AG08396 (cell line): Measurements from ENCODE around the gene HLA-B.

ENCODE experiments used
- DNase-seq: peaks from one replicate; pipeline ENCODE4 v3.0.0; 2012; ENCODE audit warnings: low spot score, mixed read lengths

HLA-B gene

GRCh38 chr6:31352683-31353383, 4.1 kb downstream of the HLA-B start:
- no peak for DNase-seq

DNA sequence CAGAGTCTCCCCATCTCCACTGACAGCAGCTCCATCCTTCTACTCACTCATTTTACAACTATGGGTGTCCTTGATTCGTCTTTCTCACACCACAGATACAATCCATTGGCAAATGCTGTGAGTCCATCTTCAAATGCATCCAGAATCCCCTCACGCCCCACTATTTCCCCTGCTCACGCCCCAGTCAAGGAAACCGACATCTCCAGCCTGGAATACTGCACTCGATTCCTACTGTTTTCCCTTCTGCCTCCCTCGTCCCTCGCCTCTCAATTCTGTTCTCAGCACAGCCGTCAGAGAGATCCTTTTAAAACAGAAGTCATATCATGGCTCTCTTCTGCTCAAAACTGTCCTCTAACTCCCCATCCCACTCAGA, 4.7 kb downstream of the HLA-B start:
- no peak for DNase-seq

DNA sequence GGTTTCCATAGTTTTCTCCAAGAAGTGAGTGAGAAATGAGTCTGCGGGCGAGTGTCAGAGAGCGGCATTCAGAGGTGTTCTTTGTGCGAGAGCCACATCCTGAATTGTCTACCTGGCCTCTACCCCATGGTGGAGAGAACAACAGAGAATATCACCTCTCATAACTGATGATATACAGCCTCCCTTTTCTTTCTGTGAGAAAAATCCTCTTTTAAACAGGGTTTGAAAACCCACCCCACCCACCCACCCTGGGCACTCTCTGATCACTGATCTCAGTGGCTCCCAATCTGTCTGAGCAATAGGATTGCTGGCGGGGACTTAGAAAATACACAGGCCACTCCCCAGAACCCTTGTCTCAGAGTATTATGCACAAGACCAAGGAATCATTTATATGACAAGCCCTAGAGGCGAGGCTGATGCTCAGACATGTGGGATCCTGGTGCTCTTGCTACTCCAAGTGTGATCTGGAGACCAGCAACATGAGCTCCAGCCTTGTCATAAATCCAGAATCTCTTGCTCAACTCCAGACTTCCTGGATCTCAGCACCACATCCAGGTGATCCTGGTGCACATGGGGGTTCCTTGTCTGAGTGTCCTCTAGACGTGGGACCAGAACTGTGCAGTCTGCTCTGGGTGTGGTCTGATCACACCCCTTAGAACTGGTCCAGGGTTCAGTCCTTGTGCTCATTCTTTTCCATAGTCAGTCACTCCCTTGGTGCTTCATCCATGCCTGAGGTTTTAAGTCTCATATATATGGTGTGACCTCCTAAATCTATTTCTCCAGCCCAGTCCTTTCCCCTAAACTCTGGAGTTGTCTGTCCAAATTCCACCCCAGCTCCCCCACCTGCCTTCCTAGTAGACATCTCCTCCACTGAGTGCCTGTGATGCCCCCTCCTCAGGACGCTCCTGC, 5.3 kb downstream of the HLA-B start:
- DNase-seq: no peak

GRCh38 chr6:31351033-31351380, 6.0 kb downstream of the HLA-B start:
- no peak for DNase-seq

DNA sequence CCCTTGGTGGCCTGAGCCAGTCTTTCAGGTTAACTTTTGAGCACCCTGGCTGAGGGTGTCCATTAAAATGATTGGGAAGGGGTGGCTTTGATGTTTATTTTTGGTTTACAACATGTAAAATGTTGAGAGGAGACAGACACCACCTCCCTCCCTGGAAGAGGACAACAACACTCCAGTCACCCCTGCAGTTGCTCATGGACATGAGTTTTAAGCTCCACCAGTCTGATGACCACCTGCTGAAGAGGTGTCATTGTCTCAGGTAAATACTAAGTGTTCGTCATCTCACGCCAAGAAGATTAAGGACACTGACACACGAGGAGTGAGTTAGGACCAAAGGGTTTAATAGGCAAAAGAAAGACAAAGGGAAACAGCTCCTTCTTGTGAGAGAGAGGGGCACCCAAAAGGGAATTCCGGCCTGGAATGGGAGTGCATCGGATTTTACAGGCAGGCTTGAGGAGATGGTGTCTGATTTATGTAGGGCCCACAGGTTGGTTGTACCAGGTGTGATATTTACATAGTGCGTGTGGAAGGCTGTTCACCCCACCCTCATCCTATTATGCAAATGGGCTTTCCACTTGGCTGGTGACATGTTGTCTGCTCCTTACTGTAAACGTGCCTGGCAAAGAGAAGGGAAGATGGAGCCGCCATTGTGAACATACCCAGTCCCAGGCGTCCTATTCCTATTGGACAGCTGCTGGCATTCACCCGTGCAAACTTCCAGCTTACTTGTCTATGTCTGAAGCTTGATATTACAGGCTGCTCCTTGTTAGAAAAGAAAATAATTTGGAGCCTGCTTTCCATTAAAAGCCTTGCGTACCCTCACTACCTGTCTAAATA, 6.6 kb downstream of the HLA-B start:
- DNase-seq: no peak

- no peak for DNase-seq
These were observed 7.7 kb downstream of the HLA-B start for GRCh38 chr6:31349301-31349700.

DNA sequence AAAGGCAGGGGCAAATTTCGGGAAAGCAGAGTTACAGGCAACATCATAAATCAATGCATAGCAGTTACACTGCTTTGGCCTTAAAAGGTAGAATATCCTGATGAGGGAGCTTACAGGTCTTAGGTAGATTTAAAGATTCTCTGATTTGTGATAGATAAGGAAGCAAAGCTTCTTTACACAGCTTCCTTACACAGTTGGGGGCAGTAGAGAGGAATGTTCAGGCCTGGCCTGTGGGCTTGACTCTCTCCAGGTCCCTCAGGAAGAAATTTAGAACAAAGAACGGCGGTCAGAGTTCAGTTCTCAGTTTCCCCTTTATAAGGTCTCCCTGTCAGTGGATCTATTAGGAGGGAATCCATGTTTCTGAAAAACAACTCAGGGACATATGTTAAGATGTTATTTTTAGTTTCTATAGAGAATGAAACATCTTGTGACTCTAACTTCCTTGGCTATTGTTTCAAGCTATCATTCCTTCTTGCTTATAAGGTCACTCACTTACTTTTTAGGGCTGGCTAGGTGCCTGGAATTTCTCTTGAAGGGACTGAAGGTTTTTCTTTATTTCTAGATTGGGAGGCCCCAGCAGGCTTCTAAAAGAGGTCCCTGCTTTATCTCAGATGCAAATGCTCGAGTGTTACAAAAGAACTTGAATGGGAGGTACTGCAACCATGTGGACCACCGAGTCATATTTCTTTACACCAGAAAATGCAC, 11.8 kb downstream of the HLA-B start:
- DNase-seq: no peak

DNA sequence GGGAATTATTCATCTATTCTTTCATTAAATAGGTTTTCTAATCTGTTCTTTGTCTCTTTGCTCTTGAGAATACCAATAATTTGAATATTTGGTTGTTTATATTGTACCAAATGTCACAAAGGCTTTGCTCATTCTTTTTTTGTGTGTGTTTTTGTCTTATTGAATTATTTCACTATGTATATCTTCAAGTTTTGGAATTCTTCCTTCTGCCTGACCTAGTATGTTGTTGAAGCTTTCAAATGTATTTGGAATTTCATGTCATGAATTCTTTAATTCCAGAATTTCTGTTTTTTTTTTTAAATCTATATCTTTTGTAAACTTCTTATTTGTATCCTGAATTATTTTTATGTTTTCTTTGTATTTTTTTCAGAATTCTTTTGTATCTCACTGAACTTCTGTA, 16.8 kb downstream of the HLA-B start:
- no peak for DNase-seq

DNA sequence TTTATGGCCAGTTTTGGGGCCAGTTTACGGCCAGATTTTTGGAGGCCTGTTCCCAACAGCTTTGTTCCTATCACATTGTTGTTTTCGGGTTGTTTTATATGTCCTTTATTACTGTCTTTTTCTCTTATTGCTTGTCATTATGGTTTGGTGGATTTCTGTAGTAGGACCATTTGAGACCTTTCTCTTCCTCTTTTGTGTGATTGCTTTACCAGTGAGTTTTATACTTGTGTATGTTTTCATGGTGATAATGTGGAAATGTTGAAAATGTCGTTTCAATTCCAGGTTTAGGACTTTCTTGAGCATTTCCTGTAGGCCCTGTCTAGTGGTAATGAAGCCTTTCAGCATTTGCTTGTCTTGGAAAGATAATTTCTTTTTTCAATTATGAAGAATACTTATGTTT, 17.8 kb downstream of the HLA-B start:
- no peak for DNase-seq

GRCh38 chr6:31336896-31337496, 20.0 kb downstream of the HLA-B start:
- no peak for DNase-seq

- DNase-seq: no peak
These were observed 24.1 kb downstream of the HLA-B start for GRCh38 chr6:31332637-31333602.

- DNase-seq: no peak
These were observed 28.5 kb downstream of the HLA-B start for GRCh38 chr6:31328355-31328960.

DNA sequence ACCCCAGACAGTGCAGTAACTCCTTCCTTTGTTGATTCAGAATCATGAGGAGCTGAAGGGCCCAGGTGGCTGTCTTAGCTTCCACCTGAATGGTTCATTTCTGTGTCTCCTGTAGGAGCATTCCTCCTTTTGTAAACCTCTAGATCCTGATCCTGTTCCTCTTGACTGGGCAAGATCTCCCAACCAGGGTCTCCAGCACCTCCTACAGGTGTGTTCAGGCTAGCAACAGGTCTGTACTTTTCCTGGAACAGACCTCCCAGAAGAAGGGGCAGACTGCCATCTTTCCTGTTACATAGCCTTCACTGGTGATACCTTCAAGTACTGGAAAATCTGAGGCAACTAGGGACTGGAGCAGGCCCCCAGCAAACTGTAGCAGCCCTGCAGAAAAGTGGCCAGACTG, 35.2 kb downstream of the HLA-B start:
- no peak for DNase-seq

- no peak for DNase-seq
These were observed 35.8 kb downstream of the HLA-B start for GRCh38 chr6:31321005-31321707.

GRCh38 chr6:31317036-31317435, 39.9 kb downstream of the HLA-B start:
- no peak for DNase-seq

GRCh38 chr6:31309641-31310040, 47.3 kb downstream of the HLA-B start:
- no peak for DNase-seq

DNA sequence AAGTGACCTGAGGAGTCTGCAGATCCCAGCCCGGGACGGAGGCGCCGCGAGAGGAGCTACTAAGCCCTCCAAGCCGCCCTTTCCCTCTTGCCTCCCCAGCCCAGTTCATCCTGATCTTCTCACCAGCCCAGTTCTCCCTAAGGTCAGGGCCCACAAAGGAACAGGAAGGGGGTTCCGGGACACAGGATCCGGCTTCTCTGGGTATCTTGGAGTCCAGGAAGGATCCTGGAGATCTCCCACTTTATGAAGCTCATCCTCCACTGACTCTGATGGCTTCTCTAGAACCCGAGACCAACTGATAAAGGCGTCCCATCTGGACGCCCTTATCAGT, 48.2 kb downstream of the HLA-B start:
- no peak for DNase-seq

DNA sequence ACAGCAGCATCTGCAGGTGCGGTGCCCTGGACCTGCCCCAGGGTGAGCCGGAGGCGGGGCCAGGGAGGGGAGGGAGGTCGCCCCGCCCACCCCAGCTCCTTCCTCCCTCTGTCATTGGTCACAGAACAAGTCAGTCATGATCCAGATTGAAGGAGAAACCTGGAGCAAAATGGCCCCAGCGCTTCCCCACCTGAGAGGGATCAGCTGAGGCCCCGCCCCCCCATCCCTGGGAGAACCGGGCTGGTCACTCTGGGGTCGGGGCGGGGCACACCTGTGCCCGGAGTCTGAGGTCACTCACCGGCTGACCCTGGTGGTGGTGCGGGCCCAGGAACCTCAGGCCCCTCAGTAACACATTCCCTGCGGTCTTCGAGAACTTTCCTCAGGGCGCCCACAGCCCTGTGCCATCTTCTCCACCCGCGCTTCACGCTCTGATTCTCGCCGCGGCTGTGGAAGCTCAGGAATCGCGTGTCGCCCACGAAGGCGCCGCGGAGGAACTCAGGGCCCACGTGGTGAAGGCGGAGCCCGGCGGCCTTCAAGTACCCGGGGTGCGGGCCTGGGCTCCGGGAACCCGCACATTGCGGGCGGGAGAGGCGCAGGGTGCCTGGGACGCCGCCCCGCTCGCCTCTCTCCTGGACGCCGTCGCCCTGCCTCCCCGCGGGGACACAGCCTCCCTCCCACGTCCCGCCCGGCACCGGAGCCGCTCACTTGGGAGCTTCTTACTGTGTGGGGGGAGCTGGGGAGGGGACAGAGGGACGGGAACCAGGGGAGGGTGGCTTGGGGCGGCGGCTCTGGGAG, 48.7 kb downstream of the HLA-B start:
- DNase-seq: no peak

DNA sequence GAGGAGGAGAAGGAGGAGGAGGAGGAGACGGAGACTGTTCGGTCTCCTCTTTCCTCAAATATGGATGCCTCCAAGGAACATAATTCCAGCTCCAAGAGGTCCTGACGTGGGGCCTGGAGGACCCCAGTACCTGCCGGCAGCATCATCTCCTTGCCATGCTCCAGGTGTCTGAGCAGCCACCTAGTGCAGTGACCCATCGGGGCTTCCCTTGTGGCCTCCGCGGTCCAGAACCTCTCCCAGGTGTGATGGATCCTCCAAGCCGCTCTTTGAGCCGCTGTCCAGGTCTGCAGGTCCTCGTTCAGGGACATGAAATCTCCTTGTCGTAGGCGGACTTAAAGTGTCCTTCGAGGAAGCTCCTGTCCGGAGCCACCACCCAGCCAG, 49.3 kb downstream of the HLA-B start:
- no peak for DNase-seq
